Left colon (tissue), 2 donors: ENCODE results near the gene FAM13A. TPM values are rescaled to one million over a fixed set of nuclear protein-coding genes. Genes with fewer than 3 reads are reported as not detected.
"Not testable (repeated sequence)": the region's sequence is repeated elsewhere in the genome, so short reads cannot be mapped to it uniquely, and the experiment has no call there.

Experiments used
- ATAC-seq: fragments of 200-7000 bp; cut with Tn5 transposase; one replicate; pipeline ENCODE4 v1.9.1; 2020; ENCODE audit warnings: mild to moderate bottlenecking, moderate library complexity
- DNase-seq, 2 donors: peaks; one replicate each; pipeline ENCODE4 v3.0.0-alpha.2; 2020
- intact Hi-C, 2 donors: fragments of 100-400 bp; cut with DNase I in 1 of 2; cut with micrococcal nuclease in 1 of 2; formaldehyde crosslinking; loops; one replicate each; pipeline versions ENCODE4 v1.11.2 to v1.14.0; 2022; cut with DNase I, micrococcal nuclease
- total RNA-seq, 2 donors: library from RNA; stranded (reverse); fragmentation: NEBNext Ultra II Directional; extraction: Animal tissue kit (Norgen Biotek cat#: 25700); gene quantifications; one replicate each; pipeline ENCODE4 v1.2.1, GENCODE V29; 2021
- donor health status: DM: no; HTN: no; CAD: no.
- donor health status: DM: yes; HTN: yes; CAD: no.

FAM13A gene
- total RNA-seq, 2 donors from 2014 or later = 34.3 to 80.3 TPM

DNA sequence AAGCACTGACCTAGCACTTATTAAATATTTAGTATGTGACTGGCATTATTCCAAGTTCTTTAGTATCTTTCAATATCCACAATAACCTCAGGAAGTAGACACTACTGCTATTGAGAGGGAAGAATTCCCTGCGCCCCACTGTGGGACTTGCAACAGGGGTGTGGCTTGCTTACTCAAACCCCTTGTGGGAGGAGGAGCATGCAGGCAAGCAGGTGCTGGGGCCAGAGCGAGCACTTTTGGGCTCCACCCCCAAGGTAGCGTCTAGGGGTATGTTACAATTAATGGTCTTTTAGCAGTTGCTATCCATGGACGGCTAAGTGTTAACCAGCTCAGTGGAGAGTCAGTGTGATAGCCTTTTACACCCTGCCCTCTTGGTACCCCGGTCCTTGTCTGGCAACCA is 50.7 kb downstream of the FAM13A start:
- DNase-seq (no peak), ATAC-seq (no peak)
- intact Hi-C loops = no loop called here

DNA sequence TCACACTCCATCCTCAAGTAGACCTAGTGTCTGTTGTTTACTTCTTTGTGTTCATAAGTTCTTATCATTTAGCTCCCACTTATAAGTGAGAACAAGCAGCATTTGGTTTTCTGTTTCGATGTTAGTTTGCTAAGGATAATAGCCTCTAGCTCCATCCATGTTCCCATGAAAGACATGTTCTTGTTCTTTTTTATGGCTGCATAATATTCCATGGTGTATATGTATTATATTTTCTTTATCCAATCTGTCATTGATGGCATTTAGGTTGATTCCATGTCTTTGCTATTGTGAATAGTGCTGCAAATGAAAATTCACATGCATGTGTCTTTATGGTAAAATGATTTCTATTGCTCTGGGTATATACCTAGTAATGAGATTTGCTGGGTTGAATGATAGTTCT is 51.9 kb downstream of the FAM13A start:
- ATAC-seq, intact Hi-C loops, DNase-seq: not testable (repeated sequence)

DNA sequence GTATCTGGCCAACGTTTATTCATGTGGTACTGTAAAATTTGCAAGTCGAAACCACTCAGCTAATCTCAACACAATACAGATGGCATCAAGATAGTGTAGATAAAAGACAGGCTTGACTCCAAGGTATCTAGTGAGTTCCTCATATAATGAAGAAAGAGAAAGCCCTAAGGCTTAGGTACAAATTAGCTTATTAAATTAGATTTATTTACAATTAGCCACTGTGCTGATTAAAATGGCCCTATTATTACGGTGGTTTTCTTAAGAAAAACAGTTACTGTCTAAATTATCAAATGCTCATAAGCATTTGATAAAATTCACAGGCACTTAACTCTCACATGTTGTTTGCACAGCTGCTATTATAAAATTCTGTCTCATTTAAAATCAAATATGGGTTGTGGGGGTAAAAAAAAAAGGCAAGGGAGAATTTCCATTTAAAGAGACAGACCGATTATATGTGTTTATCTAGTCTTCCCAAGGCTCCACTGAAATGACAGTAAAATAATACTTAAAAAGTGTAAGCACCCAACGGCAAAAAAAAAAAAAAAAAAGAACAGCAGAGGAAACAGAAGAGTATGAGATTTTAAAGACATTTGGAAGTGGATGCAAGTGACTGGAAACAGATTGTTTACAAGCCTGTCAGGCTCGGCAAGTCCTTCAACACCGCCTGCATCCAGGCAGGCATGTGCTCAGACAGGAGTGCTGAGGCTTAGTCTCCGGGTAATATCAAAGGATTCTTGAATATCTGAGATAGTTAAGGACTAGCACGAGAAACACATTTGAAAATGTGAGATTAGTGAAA is 55.1 kb downstream of the FAM13A start:
- intact Hi-C loops = loop anchor here in 1 of 2 donors (5.0 kb wide), 1 partner anchor 300 kb away; no protein-coding TSS in a partner anchor
- peak; percentile 53 for ATAC-seq
- DNase-seq = no peak

DNA sequence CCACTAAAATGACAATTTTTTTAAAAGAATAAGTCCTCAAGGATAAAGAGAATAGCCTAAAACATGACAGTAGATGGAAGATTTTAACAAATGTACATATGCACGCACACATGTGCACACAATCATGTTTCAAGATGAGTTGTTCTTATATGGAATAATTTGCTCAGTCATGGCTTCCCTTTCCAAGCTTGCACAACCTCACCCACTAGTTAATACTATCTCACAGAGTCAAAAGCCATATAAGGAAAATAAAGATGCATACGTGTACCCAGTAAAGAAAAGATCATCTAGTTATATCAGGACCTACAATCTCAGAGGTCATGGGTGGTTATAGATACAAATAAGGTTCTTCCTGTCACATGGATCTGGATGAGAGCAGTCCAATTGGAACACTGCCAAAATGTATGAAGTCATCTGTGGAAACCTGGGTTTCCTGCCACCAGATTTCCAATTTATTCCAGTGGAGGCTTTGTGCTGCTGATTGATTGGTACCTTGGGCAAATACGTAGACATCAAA is 56.1 kb downstream of the FAM13A start:
- intact Hi-C loops = loop anchor here in 1 of 2 donors (5.0 kb wide), 1 partner anchor 299 kb away; no protein-coding TSS in a partner anchor
- DNase-seq (no peak), ATAC-seq (peak; percentile 95)

DNA sequence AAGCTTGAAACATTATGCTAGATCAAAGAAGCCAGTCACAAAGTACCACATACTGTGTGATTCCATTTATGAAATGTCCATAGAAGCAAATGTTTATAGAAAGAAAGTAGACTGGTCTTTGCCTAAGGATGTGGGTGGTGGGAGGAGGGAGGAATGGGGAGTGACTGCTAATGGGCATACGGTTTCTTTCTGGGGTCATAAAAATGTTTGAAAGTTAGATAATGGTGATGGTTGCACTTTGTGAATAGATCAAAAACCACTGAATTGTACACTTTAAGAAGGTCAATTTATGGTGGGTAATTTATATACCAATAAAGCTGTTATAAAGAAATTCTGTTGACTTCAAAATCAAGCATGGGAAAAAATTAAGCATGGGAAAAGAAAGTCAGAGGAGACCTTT is 56.6 kb downstream of the FAM13A start:
- DNase-seq (no peak), ATAC-seq (no peak)
- intact Hi-C loops = loop anchor here in 1 of 2 donors (5.0 kb wide), 1 partner anchor 298 kb away; no protein-coding TSS in a partner anchor

DNA sequence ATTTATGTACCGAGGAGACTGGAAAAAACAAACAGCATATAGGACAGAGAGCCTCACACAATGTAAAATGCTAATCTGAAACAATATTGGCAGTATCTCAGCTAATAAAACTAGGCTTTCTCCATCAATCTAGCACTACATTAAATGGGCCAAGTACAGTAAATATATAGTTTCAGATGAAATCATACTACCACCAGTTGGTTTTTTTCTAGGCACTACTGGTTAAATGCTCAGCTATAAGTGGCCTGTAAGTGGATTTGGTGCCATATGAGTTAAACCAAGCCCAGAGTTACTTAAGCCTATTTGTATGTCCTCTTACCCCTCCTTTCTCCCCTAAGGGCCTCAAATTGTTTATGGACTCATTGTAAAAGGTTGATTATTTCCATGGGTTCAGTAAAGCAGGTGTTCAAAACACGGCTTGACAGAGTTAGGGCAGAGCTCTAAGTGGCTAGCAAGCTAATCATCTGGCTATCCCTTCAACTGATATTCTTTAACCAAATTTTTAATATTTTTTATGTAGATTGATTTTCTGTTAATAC is 57.5 kb downstream of the FAM13A start:
- ATAC-seq (peak; percentile 20), DNase-seq (no peak)
- intact Hi-C loops = no loop called here

DNA sequence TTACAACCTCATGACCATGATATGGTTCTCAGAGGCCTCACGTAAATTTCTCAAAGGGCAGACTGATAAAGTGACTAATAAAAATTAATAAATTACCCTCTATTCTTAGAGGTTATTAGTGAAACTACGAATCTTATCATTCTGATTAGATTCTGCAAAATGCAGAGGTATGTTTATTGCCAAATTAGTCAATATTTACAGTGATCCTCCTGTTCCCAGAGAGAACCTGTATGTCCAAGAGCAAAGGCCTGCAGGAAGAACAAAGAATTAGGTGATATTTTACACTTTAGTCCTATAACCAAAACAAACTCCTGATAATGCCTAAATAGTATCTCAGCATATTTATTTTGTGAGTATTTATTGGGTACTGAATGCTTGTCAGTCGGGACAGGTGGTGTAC is 58.1 kb downstream of the FAM13A start:
- intact Hi-C loops = no loop called here
- ATAC-seq (no peak), DNase-seq (no peak)

DNA sequence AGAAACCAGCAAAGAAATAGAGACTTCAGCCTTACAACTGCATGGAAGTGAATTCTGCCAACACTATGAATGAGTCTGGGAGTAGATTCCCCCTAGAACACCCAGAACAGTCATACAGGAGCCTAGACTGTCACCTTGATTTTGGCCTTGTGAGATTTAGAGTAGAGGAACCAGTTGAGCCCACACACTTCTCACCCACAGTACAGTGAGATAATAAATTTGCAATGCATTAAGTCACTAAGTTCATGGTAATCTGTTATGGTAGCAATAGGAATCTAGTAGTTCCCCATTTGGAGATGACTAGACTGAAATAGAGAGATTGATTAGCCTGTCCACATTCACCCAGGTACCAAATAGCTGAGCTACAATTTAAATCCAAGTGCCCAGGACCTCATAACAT is 59.0 kb downstream of the FAM13A start:
- DNase-seq (no peak), ATAC-seq (no peak)
- intact Hi-C loops = no loop called here

DNA sequence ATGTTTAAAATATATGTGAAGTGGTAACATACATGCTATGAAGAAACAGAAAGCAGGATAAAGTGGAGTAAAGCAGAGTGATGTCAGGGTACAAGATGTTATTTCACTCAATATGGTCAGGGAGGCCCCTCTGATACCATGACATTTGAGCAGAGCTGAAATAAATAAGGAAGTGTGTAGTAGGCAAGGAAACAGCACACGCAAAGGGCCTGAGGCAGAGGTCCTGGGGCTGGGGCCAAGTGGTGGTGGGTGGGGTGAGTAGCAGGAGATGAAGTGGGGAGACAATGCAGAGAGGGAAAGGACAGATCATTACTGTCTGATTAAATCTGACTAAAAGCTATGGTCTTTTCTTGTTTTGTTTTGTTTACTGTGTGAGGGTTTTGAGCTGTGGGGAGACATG is 61.1 kb downstream of the FAM13A start:
- no peak for ATAC-seq
- no peak for DNase-seq
- intact Hi-C loops = no loop called here

DNA sequence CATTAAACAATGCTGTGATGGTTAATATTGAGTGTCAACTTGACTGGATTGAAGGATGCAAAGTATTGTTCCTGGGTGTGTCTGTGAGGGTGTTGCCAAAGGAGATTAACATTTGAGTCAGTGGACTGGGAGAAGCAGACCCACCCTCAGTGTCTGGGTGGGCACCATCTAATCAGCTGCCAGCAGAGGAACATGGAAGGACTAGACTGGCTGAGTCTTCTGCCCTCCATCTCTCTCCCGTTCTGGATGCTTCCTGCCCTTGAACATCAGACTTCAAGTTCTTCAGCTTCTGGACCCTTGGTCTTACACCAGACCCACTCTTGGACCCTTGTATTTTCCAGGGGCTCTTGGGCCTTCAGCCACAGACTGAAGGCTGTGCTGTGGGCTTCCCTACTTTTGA is 61.7 kb downstream of the FAM13A start:
- ATAC-seq, intact Hi-C loops, DNase-seq: not testable (repeated sequence)

DNA sequence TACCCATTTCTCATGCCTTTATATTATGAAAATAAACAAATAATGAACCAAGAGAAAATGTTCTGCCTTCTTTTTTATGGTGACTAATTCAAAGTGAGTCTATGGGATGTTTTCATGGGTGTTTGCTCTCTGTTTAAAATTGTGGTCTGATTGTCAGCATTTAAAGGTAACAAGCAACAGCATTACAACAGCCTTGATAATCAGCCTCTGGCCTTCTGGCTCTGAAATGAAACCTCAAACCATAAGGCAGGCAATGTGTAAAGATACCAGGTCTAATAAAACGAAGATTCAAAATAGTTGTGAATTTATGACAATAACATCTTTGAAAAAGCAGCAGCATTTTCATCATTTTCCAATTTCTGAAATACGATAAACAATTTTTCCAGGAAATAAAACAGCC is 63.7 kb downstream of the FAM13A start:
- intact Hi-C loops = no loop called here
- DNase-seq (no peak), ATAC-seq (no peak)

DNA sequence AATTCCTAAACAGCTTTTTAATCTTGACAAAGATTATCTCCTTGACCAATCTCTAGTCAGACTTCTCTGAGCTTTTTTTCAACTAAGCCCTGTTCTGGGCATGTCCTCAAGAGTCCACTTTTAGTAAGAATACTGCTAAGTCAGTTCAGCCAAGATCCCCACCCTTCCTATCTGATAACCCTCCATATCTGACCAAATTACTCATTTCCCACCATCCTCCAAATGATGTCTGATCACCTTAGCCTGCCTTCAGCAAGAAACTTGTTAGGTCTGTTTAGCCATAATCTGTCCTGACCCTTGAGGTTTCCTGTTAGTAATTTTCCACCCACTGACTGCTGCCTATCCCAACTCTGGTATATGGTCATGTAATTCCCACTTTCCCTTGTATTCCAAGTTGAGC is 65.2 kb downstream of the FAM13A start:
- ATAC-seq = peak; percentile 46
- DNase-seq = no peak
- intact Hi-C loops = no loop called here

DNA sequence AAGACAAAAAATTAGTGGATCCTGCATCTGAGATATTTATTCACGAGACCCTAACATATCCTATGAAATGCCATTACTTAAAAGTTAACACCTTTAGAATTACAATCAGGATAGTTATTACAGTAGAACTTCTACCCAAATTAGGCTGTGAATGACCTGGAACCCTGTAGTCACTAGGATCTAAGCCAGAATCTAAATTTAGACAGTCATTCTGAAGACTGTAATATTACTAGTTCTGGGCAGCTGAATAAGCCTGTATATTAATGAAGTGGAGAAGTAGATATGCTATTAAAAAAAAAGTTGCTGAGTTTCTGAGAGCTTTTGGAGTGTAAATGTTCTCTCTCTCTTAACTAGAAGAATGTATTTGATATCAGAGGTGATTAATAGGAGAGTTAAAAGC is 67.0 kb downstream of the FAM13A start:
- intact Hi-C loops = no loop called here
- no peak for DNase-seq
- no peak for ATAC-seq

DNA sequence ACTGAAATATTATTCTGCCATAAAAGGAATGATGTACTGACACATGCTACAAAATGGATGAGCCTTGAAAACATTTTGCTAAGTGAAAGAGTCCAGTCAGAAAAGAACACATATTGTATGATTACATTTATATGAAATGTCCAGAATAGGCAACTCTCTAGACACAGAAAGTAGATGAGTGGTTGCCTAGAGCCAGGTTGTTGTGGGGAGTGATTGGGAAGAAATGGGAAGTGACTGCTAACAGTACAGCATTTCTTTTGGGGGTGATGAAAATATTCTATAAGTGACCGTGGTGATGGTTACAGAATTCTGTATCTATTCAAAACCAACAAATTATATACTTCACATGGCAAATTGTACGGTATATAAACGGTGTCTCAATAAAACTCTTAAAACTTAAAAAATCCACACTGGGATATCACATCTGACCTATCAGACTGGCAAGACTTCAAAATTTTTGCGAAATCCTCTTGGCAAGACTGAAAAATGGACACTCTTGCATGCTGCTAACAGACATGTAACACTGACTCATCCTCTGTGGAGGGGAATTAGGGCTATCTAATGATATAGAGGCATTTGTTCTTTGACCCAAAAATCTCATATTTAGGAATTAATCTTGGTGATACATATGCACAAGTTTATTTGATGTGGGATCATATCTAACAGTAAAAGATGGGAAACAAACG is 71.8 kb downstream of the FAM13A start:
- intact Hi-C loops = no loop called here
- ATAC-seq (no peak), DNase-seq (no peak)

DNA sequence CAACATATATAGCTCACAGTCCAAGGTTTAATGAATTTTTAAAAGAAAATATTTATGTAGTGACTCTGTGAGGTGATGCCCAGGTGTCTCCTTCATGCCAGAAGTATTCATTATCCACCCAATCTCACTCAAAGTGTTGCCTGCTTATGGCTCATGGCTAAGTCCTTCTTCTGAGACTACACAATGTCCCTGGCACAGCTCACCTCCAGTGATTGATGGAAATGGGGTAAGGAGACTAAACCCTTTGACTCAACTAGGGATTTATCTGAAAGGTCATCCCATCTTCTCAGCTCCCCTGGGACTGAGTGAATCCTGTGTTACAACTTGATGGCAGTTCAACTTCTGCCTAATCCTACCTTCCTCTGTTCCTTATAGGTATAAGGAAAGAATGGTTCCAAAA is 74.2 kb downstream of the FAM13A start:
- ATAC-seq = no peak
- no peak for DNase-seq

DNA sequence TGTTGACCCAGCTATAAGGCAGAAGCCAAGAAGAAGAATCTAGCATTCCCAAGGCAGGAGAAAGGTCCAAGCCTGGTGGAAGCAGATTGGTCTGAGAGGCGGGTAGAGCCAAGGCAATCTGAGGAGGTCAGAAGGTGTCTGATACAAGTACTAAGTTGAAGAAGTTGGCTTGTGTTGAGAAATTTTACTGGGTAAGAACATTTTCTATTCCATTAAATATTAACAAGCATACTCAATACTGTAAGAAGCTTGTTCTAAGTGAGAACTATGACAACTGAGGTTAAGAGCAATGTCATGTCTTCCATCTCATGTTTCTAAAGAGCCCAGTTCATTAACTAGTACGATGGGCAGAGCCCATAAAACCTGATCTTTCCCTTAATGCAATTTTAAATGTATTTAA is 75.0 kb downstream of the FAM13A start:
- intact Hi-C loops = no loop called here
- DNase-seq = no peak
- no peak for ATAC-seq

More for the DNA sequence above, 74.2 kb downstream of the FAM13A start:
- intact Hi-C loops = no loop called here

DNA sequence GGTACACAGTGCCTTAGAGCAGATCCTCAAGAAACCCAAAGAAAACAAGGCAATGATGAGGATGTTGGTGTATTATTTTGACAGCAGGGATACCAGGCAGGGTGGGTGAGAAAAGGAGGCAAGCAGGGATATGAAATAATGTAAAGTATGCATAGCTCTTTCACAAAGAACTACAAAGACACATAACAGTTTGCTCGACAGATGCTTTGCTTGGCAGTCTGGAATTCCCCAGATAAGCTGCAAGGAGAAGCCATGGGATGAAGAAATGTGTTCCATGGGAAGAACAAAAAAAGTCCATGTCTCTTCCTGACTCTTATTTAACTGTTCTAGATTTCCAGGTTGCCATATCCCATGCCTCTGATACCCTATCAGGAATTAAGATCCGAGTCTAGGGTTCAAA is 75.4 kb downstream of the FAM13A start:
- DNase-seq = no peak
- no peak for ATAC-seq
- intact Hi-C loops = no loop called here

DNA sequence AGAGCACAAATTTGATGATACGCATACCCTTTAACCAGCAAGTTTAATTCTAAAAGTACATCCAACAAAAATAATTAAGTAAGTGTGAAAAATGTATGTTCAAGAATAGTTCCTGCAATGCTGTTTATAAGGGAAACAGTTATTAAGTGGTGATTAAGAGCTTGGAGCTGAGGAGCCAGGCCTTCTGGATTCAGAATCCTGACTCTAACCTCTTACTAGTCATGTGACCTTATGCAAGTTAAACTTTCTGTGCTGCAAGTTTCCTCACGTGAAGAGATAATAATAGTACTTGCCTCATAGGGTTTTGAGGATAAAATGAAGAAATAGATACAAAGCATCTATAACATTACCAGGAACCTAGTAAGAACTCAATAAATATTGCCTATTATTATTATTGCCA is 77.7 kb downstream of the FAM13A start:
- no peak for DNase-seq
- intact Hi-C loops = no loop called here

DNA sequence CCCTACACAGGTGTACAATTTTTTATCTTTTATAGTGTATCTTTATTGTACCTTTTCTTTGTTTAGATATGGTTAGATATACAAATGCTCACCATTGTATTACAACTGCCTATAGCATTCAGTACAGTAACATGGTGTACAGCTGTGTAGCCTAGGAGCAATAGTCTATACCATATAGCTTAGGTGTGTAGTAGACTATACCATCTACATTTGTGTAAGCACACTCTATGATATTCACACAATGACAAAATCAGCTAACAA is 80.3 kb downstream of the FAM13A start:
- ATAC-seq (peak; percentile 98), DNase-seq (no peak)
- intact Hi-C loops = no loop called here

More for the DNA sequence above, 77.7 kb downstream of the FAM13A start:
- ATAC-seq = no peak
